Keratinocyte (primary cell): Measurements from ENCODE around the gene SYK.
"Not testable (repeated sequence)": the region's sequence is repeated elsewhere in the genome, so short reads cannot be mapped to it uniquely, and the experiment has no call there.

Experiments used
- EZH2 ChIP-seq: IDR thresholded peaks from one replicate; pipeline ENCODE4 v1.6.1; 2012; ENCODE audit warnings: inconsistent platforms, mild to moderate bottlenecking, low read length, moderate library complexity
- TF ChIP-seq, protein P1 (sequence below), 3 experiments: IDR thresholded peaks in 1 of 3; conservative IDR thresholded peaks in 1 of 3; optimal IDR thresholded peaks in 1 of 3; 2 replicates in 2 of 3; 3 replicates in 1 of 3; pipeline versions ENCODE3 to v1.5.1; 2011; ENCODE audit warnings: low read length in 3 of 3, mild to moderate bottlenecking in 3 of 3, moderate library complexity in 2 of 3, control low read depth in 1 of 3, inconsistent platforms in 1 of 3; ENCODE audit not compliant: insufficient read depth in 2 of 3; ENCODE audit errors: extremely low read depth in 1 of 3

DNA sequence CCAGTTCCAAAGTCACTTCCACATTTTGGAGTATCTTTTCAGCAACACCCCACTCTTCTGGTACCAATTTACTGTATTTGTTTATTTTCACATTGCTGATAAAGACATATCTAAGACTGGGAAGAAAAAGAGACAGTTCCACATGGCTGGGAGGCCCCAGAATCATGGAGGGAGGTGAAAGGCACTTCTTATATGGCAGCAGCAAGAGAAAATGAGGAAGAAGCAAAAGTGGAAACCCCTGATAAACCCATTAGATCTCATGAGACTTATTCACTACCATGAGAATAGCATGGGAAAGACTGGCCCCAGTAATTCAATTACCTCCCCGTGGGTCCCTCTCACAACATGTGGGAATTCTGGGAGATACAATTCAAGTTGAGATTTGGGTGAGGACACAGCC, 19.6 kb downstream of the SYK start:
- TF ChIP-seq, protein P1, sequence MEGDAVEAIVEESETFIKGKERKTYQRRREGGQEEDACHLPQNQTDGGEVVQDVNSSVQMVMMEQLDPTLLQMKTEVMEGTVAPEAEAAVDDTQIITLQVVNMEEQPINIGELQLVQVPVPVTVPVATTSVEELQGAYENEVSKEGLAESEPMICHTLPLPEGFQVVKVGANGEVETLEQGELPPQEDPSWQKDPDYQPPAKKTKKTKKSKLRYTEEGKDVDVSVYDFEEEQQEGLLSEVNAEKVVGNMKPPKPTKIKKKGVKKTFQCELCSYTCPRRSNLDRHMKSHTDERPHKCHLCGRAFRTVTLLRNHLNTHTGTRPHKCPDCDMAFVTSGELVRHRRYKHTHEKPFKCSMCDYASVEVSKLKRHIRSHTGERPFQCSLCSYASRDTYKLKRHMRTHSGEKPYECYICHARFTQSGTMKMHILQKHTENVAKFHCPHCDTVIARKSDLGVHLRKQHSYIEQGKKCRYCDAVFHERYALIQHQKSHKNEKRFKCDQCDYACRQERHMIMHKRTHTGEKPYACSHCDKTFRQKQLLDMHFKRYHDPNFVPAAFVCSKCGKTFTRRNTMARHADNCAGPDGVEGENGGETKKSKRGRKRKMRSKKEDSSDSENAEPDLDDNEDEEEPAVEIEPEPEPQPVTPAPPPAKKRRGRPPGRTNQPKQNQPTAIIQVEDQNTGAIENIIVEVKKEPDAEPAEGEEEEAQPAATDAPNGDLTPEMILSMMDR (optimal IDR thresholded peaks at IDR 0.05 in 1 of 3, IDR thresholded peaks at IDR 0.05 in 1 of 3, conservative IDR thresholded peaks at IDR 0.05 in 1 of 3; ENCODE audit: extremely low read depth in 1 of 3, insufficient read depth in 2 of 3, low read length in 3 of 3) = not testable (repeated sequence)
- TF ChIP-seq EZH2 = not testable (repeated sequence)
